T-helper 1 cell treated with Interleukin-12 subunit alpha and Interleukin-12 subunit beta and Interleukin-4 antibody, amounts not matched to agents 30 μg/mL and 1 μg/mL, for 36 hours (primary cell): ENCODE results near the gene KLRB1.
"Not testable (repeated sequence)": the region's sequence is repeated elsewhere in the genome, so short reads cannot be mapped to it uniquely, and the experiment has no call there.

Experiments used
- H3K27ac Mint-ChIP-seq: one replicate; pipeline ENCODE4 v1.8.0; 2021; ENCODE audit warnings: mild to moderate bottlenecking, mixed read lengths
- H3K27me3 Mint-ChIP-seq: one replicate; pipeline ENCODE4 v1.8.0; 2021; ENCODE audit warnings: low read depth, mixed read lengths
- H3K36me3 Mint-ChIP-seq: one replicate; pipeline ENCODE4 v1.8.0; 2021; ENCODE audit warnings: low read depth, mixed read lengths
- H3K4me1 Mint-ChIP-seq: one replicate; pipeline ENCODE4 v1.8.0; 2021; ENCODE audit warnings: low read depth, mixed read lengths
- H3K4me3 Mint-ChIP-seq: one replicate; pipeline ENCODE4 v1.8.0; 2021; ENCODE audit warnings: mild to moderate bottlenecking, moderate library complexity, mixed read lengths
- H3K9me3 Mint-ChIP-seq: one replicate; pipeline ENCODE4 v1.8.0; 2021; ENCODE audit warnings: mixed read lengths

Gene KLRB1

GRCh38 chr12:9607716-9608115, at the start of gene KLRB1:
Gene KLRB1 (minus strand): TSS chr12:9607916. CDS start chr12:9607839, 77 bp downstream.
- H3K9me3 Mint-ChIP-seq = peaks cover 28% of the 10 kb centered on the region
- H3K36me3 Mint-ChIP-seq = peaks cover 21% of the 10 kb centered on the region
- H3K4me1 Mint-ChIP-seq = peaks cover 18% of the 10 kb centered on the region
- H3K27ac Mint-ChIP-seq = no peak within 1 kb of the TSS
- H3K4me3 Mint-ChIP-seq = no peak within 1 kb of the TSS
- no peaks in the 10 kb centered on the region for H3K27me3 Mint-ChIP-seq

- Mint-ChIP-seq H3K27ac (peak overlapping the region; percentile 95), H3K4me3 (peak overlapping the region; percentile 92), H3K36me3 (peaks cover 62% of the 10 kb centered on the region)
Observed at GRCh38 chr12:9651265-9651729, 43.6 kb upstream of the KLRB1 start.

GRCh38 chr12:9650151-9650576, 42.4 kb upstream of the KLRB1 start:
- H3K4me3 Mint-ChIP-seq = peak overlapping the region; percentile 92
- H3K27me3 Mint-ChIP-seq = peaks cover 4% of the 10 kb centered on the region
- H3K36me3 Mint-ChIP-seq = peaks cover 53% of the 10 kb centered on the region
- peaks cover 4% of the 10 kb centered on the region for H3K9me3 Mint-ChIP-seq
- peak overlapping the region; percentile 95 for H3K27ac Mint-ChIP-seq
- H3K4me1 Mint-ChIP-seq = peaks cover 58% of the 10 kb centered on the region

More at GRCh38 chr12:9651265-9651729, 43.6 kb upstream of the KLRB1 start:
- Mint-ChIP-seq H3K27me3 (peaks cover 4% of the 10 kb centered on the region), H3K4me1 (peaks cover 63% of the 10 kb centered on the region), H3K9me3 (no peaks in the 10 kb centered on the region)

GRCh38 chr12:9649532-9649940, 41.8 kb upstream of the KLRB1 start:
- Mint-ChIP-seq H3K27ac (peak overlapping the region; percentile 95), H3K36me3 (peaks cover 51% of the 10 kb centered on the region), H3K4me1 (peaks cover 56% of the 10 kb centered on the region), H3K9me3 (peaks cover 10% of the 10 kb centered on the region), H3K27me3 (peaks cover 4% of the 10 kb centered on the region), H3K4me3 (peak overlapping the region; percentile 92)

- Mint-ChIP-seq H3K27ac (peak overlapping the region; percentile 95), H3K27me3 (peaks cover 4% of the 10 kb centered on the region), H3K9me3 (peaks cover 10% of the 10 kb centered on the region), H3K4me1 (peaks cover 55% of the 10 kb centered on the region), H3K4me3 (peak overlapping the region; percentile 92), H3K36me3 (peaks cover 48% of the 10 kb centered on the region)
Observed at GRCh38 chr12:9648701-9649531, 41.2 kb upstream of the KLRB1 start.

GRCh38 chr12:9647825-9648700, 40.3 kb upstream of the KLRB1 start:
- Mint-ChIP-seq H3K36me3 (peaks cover 41% of the 10 kb centered on the region), H3K4me1 (peaks cover 55% of the 10 kb centered on the region), H3K27ac (peak overlapping the region; percentile 95), H3K9me3 (peaks cover 10% of the 10 kb centered on the region), H3K4me3 (peak overlapping the region; percentile 92), H3K27me3 (peaks cover 4% of the 10 kb centered on the region)

- H3K36me3 Mint-ChIP-seq = peaks cover 41% of the 10 kb centered on the region
- peaks cover 10% of the 10 kb centered on the region for H3K9me3 Mint-ChIP-seq
- H3K4me1 Mint-ChIP-seq = peaks cover 56% of the 10 kb centered on the region
- H3K27ac Mint-ChIP-seq = peak overlapping the region; percentile 95
- peak overlapping the region; percentile 92 for H3K4me3 Mint-ChIP-seq
- peaks cover 4% of the 10 kb centered on the region for H3K27me3 Mint-ChIP-seq
Observed at GRCh38 chr12:9646794-9647781, 39.4 kb upstream of the KLRB1 start.

- Mint-ChIP-seq H3K27ac (peak overlapping the region; percentile 55), H3K36me3 (peaks cover 32% of the 10 kb centered on the region), H3K4me1 (peaks cover 42% of the 10 kb centered on the region), H3K9me3 (peaks cover 19% of the 10 kb centered on the region)
- H3K27me3 Mint-ChIP-seq, H3K4me3 Mint-ChIP-seq: not testable (repeated sequence)
Observed at GRCh38 chr12:9644985-9645551, 37.4 kb upstream of the KLRB1 start.

GRCh38 chr12:9643266-9643660, 35.5 kb upstream of the KLRB1 start:
- peaks cover 24% of the 10 kb centered on the region for H3K36me3 Mint-ChIP-seq
- no peaks in the 10 kb centered on the region for H3K27me3 Mint-ChIP-seq
- peaks cover 22% of the 10 kb centered on the region for H3K9me3 Mint-ChIP-seq
- peaks cover 50% of the 10 kb centered on the region for H3K4me1 Mint-ChIP-seq
- H3K27ac Mint-ChIP-seq = peak overlapping the region; percentile 82
- peak overlapping the region; percentile 30 for H3K4me3 Mint-ChIP-seq

- H3K36me3 Mint-ChIP-seq = peaks cover 21% of the 10 kb centered on the region
- H3K27me3 Mint-ChIP-seq = no peaks in the 10 kb centered on the region
- peaks cover 22% of the 10 kb centered on the region for H3K9me3 Mint-ChIP-seq
- H3K27ac Mint-ChIP-seq = peak overlapping the region; percentile 82
- peaks cover 53% of the 10 kb centered on the region for H3K4me1 Mint-ChIP-seq
- H3K4me3 Mint-ChIP-seq = peak overlapping the region; percentile 30
Observed at GRCh38 chr12:9642606-9643265, 35.0 kb upstream of the KLRB1 start.

- Mint-ChIP-seq H3K4me1 (peaks cover 53% of the 10 kb centered on the region), H3K9me3 (peaks cover 16% of the 10 kb centered on the region), H3K36me3 (peaks cover 18% of the 10 kb centered on the region), H3K27ac (no peak overlapping the region), H3K27me3 (no peaks in the 10 kb centered on the region), H3K4me3 (no peak overlapping the region)
Observed at GRCh38 chr12:9640024-9640423, 32.3 kb upstream of the KLRB1 start.

GRCh38 chr12:9636851-9637206, 29.1 kb upstream of the KLRB1 start:
- H3K27me3 Mint-ChIP-seq = no peaks in the 10 kb centered on the region
- H3K9me3 Mint-ChIP-seq = peaks cover 12% of the 10 kb centered on the region
- peaks cover 56% of the 10 kb centered on the region for H3K4me1 Mint-ChIP-seq
- H3K4me3 Mint-ChIP-seq = no peak overlapping the region
- H3K36me3 Mint-ChIP-seq = peaks cover 23% of the 10 kb centered on the region
- no peak overlapping the region for H3K27ac Mint-ChIP-seq
